Neural progenitor cell (in vitro differentiated cells): ENCODE results near the gene POGLUT2.

Experiments
- CTCF ChIP-seq: fragments of 200-600 bp; sonication (generic); IDR thresholded peaks from 2 replicates; pipeline ENCODE4 v1.5.1; 2017; ENCODE audit warnings: antibody characterized with exemption, mild to moderate bottlenecking
- EZH2 ChIP-seq: fragments of 200-600 bp; sonication (generic); IDR thresholded peaks from 2 replicates; pipeline ENCODE4 v1.6.1; 2017; ENCODE audit warnings: antibody characterized with exemption, mild to moderate bottlenecking, moderate library complexity

- TF ChIP-seq CTCF (no peak), EZH2 (no peak)
Measured at GRCh38 chr13:102845630-102846260, 47.0 kb upstream of the POGLUT2 start, which contains the start of gene ERCC5.
